ENCODE results near the gene AQP6.

- TF ChIP-seq TEAD4 (IDR thresholded peaks at IDR 0.05; ENCODE audit: borderline replicate concordance, insufficient read depth) (no peak), TCF12 (IDR thresholded peaks at IDR 0.05) (no peak), CTCF (IDR thresholded peaks at IDR 0.05) (no peak), EP300 (IDR thresholded peaks at IDR 0.05; ENCODE audit: borderline replicate concordance in 1 of 2, low read depth in 1 of 2, low read length in 1 of 2) (no peak), YY1 (IDR thresholded peaks at IDR 0.05; ENCODE audit: low read depth) (no peak)
Observed at GRCh38 chr12:49939707-49940106, 33.0 kb upstream of the AQP6 start.

Data from SK-N-SH (cell line).